ENCODE data around the gene PFN1.

PFN1 gene

GRCh38 chr17:4949321-4950074, 1.2 kb upstream of the PFN1 start:
- Histone ChIP-seq H3K4me3 (peak overlapping the region; percentile 85 to 100 (median 98)), H3K9me3 (replicated peaks in 1 of 11) (no peaks in the 10 kb centered on the region), H3K9ac (peak overlapping the region; percentile 85 to 100 (median 99)), H3K27ac (peak overlapping the region; percentile 91 to 99 (median 98)), H4K20me1 (peaks cover 27 to 38% (median 36%) of the 10 kb centered on the region in 11 experiments), H3K36me3 (peaks cover 26 to 34% (median 32%) of the 10 kb centered on the region in 11 experiments), H3K4me2 (peak overlapping the region; percentile 79 to 100 (median 98)), H3K4me1 (peaks cover 52 to 67% (median 63%) of the 10 kb centered on the region in 10 experiments), H3K27me3 (no peaks in the 10 kb centered on the region)
- TF ChIP-seq Cebpa-rat (IDR thresholded peaks at IDR 0.05), result no peak

DNA sequence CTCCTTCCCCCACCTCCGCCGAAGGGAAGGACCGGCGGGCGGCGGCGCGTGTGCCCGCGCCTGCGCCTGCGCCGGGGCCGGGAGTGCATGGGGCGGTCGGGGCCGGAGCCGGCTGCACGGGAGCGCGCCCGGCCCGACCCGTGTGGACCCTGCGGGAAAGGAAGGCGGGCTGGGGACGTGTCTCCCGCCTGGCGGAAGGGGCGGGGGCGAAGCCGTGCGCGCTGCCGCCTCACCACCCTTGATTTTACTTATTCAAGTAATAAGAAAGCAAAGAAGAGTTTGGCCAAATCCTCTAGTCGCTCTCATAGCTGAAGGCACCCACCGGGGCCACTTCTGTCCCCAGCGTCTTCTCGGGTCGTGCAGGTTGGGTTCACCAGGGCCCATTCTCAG, 596 bp upstream of the PFN1 start:
- peak overlapping the region; percentile 79 to 100 (median 98) for H3K4me2 ChIP-seq
- H3K4me3 ChIP-seq, result peak overlapping the region; percentile 85 to 100 (median 98)
- peak overlapping the region; percentile 91 to 99 (median 98) for H3K27ac ChIP-seq
- peak overlapping the region; percentile 85 to 100 (median 99) for H3K9ac ChIP-seq
- peaks cover 31 to 40% (median 38%) of the 10 kb centered on the region in 11 experiments for H3K36me3 ChIP-seq
- H3K9me3 ChIP-seq (replicated peaks in 1 of 11), result no peaks in the 10 kb centered on the region
- TF ChIP-seq Cebpa-rat (IDR thresholded peaks at IDR 0.05), result peak in 1 of 11 experiments; percentile 7; a peak in 2 of 22 replicates
- peaks cover 33 to 44% (median 41%) of the 10 kb centered on the region in 11 experiments for H4K20me1 ChIP-seq
- peaks cover 55 to 69% (median 65%) of the 10 kb centered on the region in 10 experiments for H3K4me1 ChIP-seq
- H3K27me3 ChIP-seq, result no peaks in the 10 kb centered on the region

- no peak for TF ChIP-seq Cebpa-rat (IDR thresholded peaks at IDR 0.05)
- no peaks in the 10 kb centered on the region for H3K27me3 ChIP-seq
- peak overlapping the region; percentile 90 to 99 (median 98) for H3K27ac ChIP-seq
- peak overlapping the region; percentile 90 to 99 (median 98) for H3K4me2 ChIP-seq
- peak overlapping the region; percentile 91 to 100 (median 99) for H3K9ac ChIP-seq
- H3K4me3 ChIP-seq, result peak overlapping the region; percentile 85 to 100 (median 98)
- H3K36me3 ChIP-seq, result peaks cover 45 to 53% (median 51%) of the 10 kb centered on the region in 11 experiments
- H4K20me1 ChIP-seq, result peaks cover 46 to 57% (median 55%) of the 10 kb centered on the region in 11 experiments
- H3K9me3 ChIP-seq (replicated peaks in 1 of 11), result no peaks in the 10 kb centered on the region
- H3K4me1 ChIP-seq, result peaks cover 55 to 69% (median 65%) of the 10 kb centered on the region in 10 experiments
Observed at GRCh38 chr17:4947411-4948165, 742 bp downstream of the PFN1 start.

GRCh38 chr17:4947010-4947410, 1.3 kb downstream of the PFN1 start:
- Histone ChIP-seq H4K20me1 (peaks cover 51 to 63% (median 61%) of the 10 kb centered on the region in 11 experiments), H3K27ac (peak overlapping the region in 10 of 11 experiments; percentile 93 to 99 (median 98); a peak in 21 of 22 replicates), H3K36me3 (peaks cover 49 to 59% (median 57%) of the 10 kb centered on the region in 11 experiments), H3K4me3 (peak overlapping the region; percentile 85 to 100 (median 98)), H3K9me3 (replicated peaks in 1 of 11) (no peaks in the 10 kb centered on the region), H3K9ac (peak overlapping the region; percentile 91 to 100 (median 99)), H3K4me2 (peak overlapping the region; percentile 90 to 99 (median 98)), H3K27me3 (no peaks in the 10 kb centered on the region), H3K4me1 (peaks cover 55 to 69% (median 66%) of the 10 kb centered on the region in 10 experiments)
- no peak for TF ChIP-seq Cebpa-rat (IDR thresholded peaks at IDR 0.05)

DNA sequence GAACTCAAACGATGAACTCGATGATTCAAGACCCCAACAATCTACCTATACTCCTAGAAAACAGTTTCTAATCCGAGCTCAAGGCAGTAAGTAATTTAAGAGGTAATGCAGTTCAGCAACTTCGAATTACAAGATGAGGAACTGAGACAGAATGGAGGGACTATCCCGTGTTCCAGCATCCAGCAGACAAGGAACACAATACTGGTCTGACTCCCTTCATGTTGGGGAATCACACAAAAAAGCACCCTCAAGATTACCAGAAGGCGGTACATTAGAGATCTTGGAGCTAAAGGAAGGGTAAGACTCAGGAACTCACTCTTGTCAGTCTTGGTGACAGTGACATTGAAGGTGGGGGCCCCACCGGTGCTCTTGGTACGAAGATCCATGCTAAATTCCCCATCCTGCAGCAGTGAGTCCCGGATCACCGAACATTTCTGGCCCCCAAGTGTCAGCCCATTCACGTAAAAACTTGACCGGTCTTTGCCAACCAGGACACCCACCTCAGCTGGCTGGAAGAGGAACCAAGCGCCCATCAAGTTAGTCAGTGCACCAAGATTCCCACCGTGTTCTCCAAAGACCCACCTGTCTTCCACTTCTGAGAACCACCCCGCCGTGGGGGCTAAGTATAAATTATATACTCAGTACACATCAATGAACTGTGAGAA, 1.9 kb downstream of the PFN1 start:
- peak overlapping the region in 10 of 11 experiments; percentile 93 to 99 (median 98); a peak in 20 of 22 replicates for H3K27ac ChIP-seq
- peak overlapping the region; percentile 91 to 100 (median 99) for H3K9ac ChIP-seq
- H4K20me1 ChIP-seq, result peaks cover 54 to 69% (median 66%) of the 10 kb centered on the region in 11 experiments
- TF ChIP-seq Cebpa-rat (IDR thresholded peaks at IDR 0.05), result no peak
- peak overlapping the region; percentile 90 to 99 (median 98) for H3K4me2 ChIP-seq
- peaks cover 55 to 69% (median 66%) of the 10 kb centered on the region in 10 experiments for H3K4me1 ChIP-seq
- no peaks in the 10 kb centered on the region for H3K9me3 ChIP-seq (replicated peaks in 1 of 11)
- H3K27me3 ChIP-seq, result no peaks in the 10 kb centered on the region
- H3K4me3 ChIP-seq, result peak overlapping the region; percentile 85 to 100 (median 98)
- H3K36me3 ChIP-seq, result peaks cover 49 to 65% (median 59%) of the 10 kb centered on the region in 11 experiments

- Histone ChIP-seq H3K36me3 (peaks cover 49 to 65% (median 59%) of the 10 kb centered on the region in 11 experiments), H3K4me3 (peak overlapping the region; percentile 85 to 100 (median 98)), H3K27me3 (no peaks in the 10 kb centered on the region), H3K9me3 (replicated peaks in 1 of 11) (no peaks in the 10 kb centered on the region), H4K20me1 (peaks cover 54 to 74% (median 70%) of the 10 kb centered on the region in 11 experiments), H3K27ac (peak overlapping the region in 10 of 11 experiments; percentile 70 to 99 (median 98); a peak in 16 of 22 replicates), H3K4me1 (peaks cover 54 to 69% (median 66%) of the 10 kb centered on the region in 10 experiments), H3K9ac (peak overlapping the region; percentile 91 to 100 (median 99)), H3K4me2 (peak overlapping the region; percentile 90 to 99 (median 98))
- TF ChIP-seq Cebpa-rat (IDR thresholded peaks at IDR 0.05), result no peak
Observed at GRCh38 chr17:4945944-4946280, 2.4 kb downstream of the PFN1 start.

DNA sequence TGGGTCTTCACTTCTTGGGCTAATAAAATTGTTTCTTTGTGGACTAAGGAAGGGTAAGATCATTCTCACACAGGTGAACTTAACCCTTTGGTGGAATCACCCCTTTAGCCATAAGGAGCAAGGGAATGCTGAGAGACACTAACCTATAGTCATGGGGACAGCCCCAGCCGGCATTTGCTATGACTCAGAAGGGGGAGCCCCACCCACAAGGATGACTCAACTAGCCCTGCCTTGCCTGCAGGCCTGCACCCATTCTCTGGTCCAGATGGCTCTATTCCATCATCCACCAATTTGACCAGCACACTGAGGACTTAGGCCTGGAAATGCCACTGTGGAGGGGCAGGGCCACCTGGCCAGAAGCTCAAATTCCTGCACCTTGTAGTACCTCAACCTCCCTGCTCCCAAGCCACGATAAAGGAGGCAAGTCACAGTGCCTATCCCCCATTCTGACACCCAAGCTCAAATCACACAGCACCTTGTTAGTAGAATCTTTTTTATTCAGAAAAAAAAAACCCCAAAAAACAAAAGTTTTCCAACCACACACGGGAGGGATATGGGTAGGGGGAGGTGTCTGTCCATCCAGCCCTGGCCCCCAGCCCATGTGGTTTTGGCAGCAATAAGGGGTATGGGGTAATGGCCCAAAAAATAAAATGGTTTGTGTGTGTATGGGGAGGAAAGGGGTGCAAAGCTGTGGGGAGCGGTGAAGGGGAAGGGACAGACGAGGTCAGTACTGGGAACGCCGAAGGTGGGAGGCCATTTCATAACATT, 3.0 kb downstream of the PFN1 start:
- Histone ChIP-seq H3K36me3 (peaks cover 49 to 65% (median 59%) of the 10 kb centered on the region in 11 experiments), H3K4me1 (peaks cover 48 to 63% (median 60%) of the 10 kb centered on the region in 10 experiments), H3K4me2 (peak overlapping the region; percentile 90 to 99 (median 98)), H3K4me3 (peak overlapping the region; percentile 85 to 100 (median 98); a peak in 19 of 20 replicates), H3K27me3 (no peaks in the 10 kb centered on the region), H3K27ac (peak overlapping the region; percentile 30 to 99 (median 61); a peak in 20 of 22 replicates), H3K9me3 (replicated peaks in 1 of 11) (no peaks in the 10 kb centered on the region), H4K20me1 (peaks cover 54 to 79% (median 70%) of the 10 kb centered on the region in 11 experiments), H3K9ac (peak overlapping the region; percentile 91 to 100 (median 99); a peak in 21 of 22 replicates)
- no peak for TF ChIP-seq Cebpa-rat (IDR thresholded peaks at IDR 0.05)

Measured in BLaER1 treated with 17β-estradiol and CSF1 and Interleukin-3, amounts not matched to agents 10 nM and 100 nM (cell line).